RWPE1 (cell line): ENCODE measurements around the gene GRAMD1C.
"Not testable (repeated sequence)": the region's sequence is repeated elsewhere in the genome, so short reads cannot be mapped to it uniquely, and the experiment has no call there.

Experiments used
- CTCF ChIA-PET: fragments of 350-600 bp; sonication (Branson Sonifier 250); formaldehyde crosslinking; extraction: SDS; loops from one replicate; lab custom pipeline; 2021; lab: Yijun Ruan, JAX
- POLR2A ChIA-PET: fragments of 400-600 bp; formaldehyde crosslinking; extraction: SDS; loops from one replicate; lab custom pipeline; 2020; ENCODE audit warnings: antibody characterized with exemption; ENCODE audit not compliant: low non-redundant PET; lab: Yijun Ruan, JAX
- DNase-seq: peaks from one replicate; pipeline ENCODE4 v3.0.0; 2012; ENCODE audit warnings: low spot score
- H3K27ac ChIP-seq: fragments of 450-650 bp; 2 replicates; pipeline ENCODE4 v1.5.1; 2017
- TF ChIP-seq, protein P1 (sequence below): fragments of 450-650 bp; conservative IDR thresholded peaks from 2 replicates; pipeline ENCODE4 v1.5.1; 2017; ENCODE audit warnings: low read depth, mild to moderate bottlenecking

GRAMD1C gene

DNA sequence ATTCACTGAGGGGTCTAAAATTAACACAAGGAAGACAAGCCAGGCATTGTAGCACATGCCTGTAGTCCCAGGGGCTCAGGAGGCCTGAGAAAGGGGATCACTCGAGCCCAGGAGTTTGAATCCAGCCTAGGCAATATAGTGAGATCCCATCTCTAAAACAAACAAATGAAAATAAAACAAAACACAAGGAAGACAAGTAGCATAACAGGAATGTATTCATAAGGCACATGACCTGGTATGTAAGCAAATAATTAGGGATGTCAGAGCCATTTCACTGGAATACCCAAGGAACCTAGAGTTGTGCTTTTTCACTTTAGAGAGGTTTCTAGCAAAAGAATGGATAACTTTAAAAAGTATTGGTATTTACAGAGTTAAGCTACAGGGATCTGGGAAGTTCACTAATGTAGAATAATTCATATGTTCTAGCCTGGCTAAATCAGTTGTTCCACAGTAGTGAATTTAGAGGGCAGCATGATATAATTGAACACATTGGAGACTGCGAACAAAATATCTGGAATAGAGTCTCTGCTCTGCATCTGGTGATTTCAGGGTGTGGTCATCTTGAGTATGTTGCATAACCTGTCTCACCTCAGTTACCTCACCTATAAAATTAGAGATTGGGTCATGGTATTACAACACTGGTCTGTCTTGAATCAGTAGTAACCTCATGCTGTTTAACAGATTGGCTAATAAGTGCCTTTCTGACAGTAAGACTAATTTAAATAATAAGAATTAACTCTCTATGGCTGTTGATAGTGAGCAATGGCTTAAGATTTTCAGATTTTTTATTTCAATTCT lies 9.3 kb downstream of the GRAMD1C start:
- TF ChIP-seq, protein P1, sequence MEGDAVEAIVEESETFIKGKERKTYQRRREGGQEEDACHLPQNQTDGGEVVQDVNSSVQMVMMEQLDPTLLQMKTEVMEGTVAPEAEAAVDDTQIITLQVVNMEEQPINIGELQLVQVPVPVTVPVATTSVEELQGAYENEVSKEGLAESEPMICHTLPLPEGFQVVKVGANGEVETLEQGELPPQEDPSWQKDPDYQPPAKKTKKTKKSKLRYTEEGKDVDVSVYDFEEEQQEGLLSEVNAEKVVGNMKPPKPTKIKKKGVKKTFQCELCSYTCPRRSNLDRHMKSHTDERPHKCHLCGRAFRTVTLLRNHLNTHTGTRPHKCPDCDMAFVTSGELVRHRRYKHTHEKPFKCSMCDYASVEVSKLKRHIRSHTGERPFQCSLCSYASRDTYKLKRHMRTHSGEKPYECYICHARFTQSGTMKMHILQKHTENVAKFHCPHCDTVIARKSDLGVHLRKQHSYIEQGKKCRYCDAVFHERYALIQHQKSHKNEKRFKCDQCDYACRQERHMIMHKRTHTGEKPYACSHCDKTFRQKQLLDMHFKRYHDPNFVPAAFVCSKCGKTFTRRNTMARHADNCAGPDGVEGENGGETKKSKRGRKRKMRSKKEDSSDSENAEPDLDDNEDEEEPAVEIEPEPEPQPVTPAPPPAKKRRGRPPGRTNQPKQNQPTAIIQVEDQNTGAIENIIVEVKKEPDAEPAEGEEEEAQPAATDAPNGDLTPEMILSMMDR: no peak
- POLR2A ChIA-PET: no interaction called here
- peak; percentile 71 for DNase-seq
- CTCF ChIA-PET: no interaction called here
- no peak overlapping the region for H3K27ac ChIP-seq

DNA sequence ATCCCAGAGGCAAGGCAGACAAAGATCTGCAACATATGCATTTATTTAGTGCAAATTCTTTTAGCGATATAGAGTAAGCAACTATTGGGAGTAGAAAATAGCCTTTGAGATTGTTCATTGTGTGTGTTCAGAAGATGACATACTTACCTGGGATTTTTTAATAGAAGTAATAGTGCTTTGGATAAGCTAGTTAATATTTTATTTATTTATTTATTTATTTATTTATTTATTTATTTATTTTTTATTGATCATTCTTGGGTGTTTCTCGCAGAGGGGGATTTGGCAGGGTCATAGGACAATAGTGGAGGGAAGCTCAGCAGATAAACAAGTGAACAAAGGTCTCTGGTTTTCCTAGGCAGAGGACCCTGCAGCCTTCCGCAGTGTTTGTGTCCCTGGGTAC lies 10.5 kb downstream of the GRAMD1C start:
- H3K27ac ChIP-seq, POLR2A ChIA-PET, DNase-seq, CTCF ChIA-PET: not testable (repeated sequence)

GRCh38 chr3:113849841-113850240 lies 11.3 kb downstream of the GRAMD1C start:
- CTCF ChIA-PET, POLR2A ChIA-PET, DNase-seq: not testable (repeated sequence)

GRCh38 chr3:113850391-113850790 lies 11.8 kb downstream of the GRAMD1C start:
- CTCF ChIA-PET, DNase-seq, POLR2A ChIA-PET: not testable (repeated sequence)

More at GRCh38 chr3:113849841-113850240, 11.3 kb downstream of the GRAMD1C start:
- H3K27ac ChIP-seq: not testable (repeated sequence)

GRCh38 chr3:113852506-113852905 lies 13.9 kb downstream of the GRAMD1C start:
- ChIA-PET POLR2A (no interaction called here), CTCF (interaction anchor here (0.5 to 0.6 kb wide), 3 partner anchors 14 to 143 kb away, joined by 3 to 4 read pairs (median 3); partner anchors contain the start of gene GRAMD1C)
- TF ChIP-seq, protein P1: no peak
- no peak for DNase-seq
- H3K27ac ChIP-seq: no peak overlapping the region

More at GRCh38 chr3:113850391-113850790, 11.8 kb downstream of the GRAMD1C start:
- H3K27ac ChIP-seq: not testable (repeated sequence)

- ChIA-PET POLR2A (no interaction called here), CTCF (no interaction called here)
- H3K27ac ChIP-seq: peak overlapping the region; percentile 59
- peak; percentile 81 for DNase-seq
- TF ChIP-seq, protein P1: no peak
These were observed 28.9 kb downstream of the GRAMD1C start for GRCh38 chr3:113867506-113867905.

DNA sequence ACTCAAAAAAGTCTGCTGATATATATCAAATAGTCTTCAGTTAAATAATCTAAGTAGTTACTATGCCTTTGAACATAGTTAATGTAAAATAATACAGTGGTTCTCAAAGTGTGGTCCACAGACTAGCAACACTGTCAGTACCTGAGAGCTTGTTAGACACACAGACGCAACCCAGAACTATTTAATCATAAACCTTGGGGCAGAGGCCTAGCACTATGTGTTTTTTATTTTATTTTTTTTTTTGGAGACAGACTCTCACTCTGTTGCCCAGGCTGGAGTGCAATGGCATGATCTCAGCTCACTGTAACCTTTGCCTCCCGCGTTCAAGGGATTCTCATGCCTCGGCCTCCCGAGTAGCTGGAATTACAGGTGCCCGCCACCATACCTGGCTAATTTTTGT lies 34.7 kb downstream of the GRAMD1C start:
- POLR2A ChIA-PET: no interaction called here
- no peak for DNase-seq
- H3K27ac ChIP-seq: no peak overlapping the region
- TF ChIP-seq, protein P1: no peak
- CTCF ChIA-PET: interaction anchor here (0.6 kb wide), 1 partner anchor 21 kb away, joined by 5 read pairs; no protein-coding TSS in a partner anchor

GRCh38 chr3:113873814-113874526 lies 35.4 kb downstream of the GRAMD1C start:
- CTCF ChIA-PET: no interaction called here
- POLR2A ChIA-PET: no interaction called here
- TF ChIP-seq, protein P1: no peak
- DNase-seq: no peak
- H3K27ac ChIP-seq: no peak overlapping the region
